ENCODE data around the gene TERB1.
A peak's percentile ranks its signal among the peaks of the same experiment; 100 is the strongest.

TERB1 gene

GRCh38 chr16:66754819-66755218, 46.6 kb downstream of the TERB1 start:
- no peak overlapping the region for H4K91ac ChIP-seq (ENCODE audit: low read depth, low read length, poor library complexity)
- H2BK15ac ChIP-seq (ENCODE audit: low read length), result no peak overlapping the region
- no peak overlapping the region for H3K4me2 ChIP-seq (ENCODE audit: insufficient read depth, low read length, poor library complexity, severe bottlenecking)
- H3K4me3 ChIP-seq (ENCODE audit: low read length in 2 of 2), result no peak overlapping the region
- H3K9me3 ChIP-seq (replicated peaks in 1 of 2; ENCODE audit: control insufficient read depth in 2 of 2, insufficient read depth in 1 of 2, low read depth in 1 of 2, low read length in 2 of 2), result no peaks in the 10 kb centered on the region
- no peak overlapping the region for H3K18ac ChIP-seq (ENCODE audit: low read length)
- H3K4me1 ChIP-seq (ENCODE audit: control insufficient read depth in 2 of 2, insufficient read depth in 1 of 2, low read depth in 1 of 2, low read length in 2 of 2), result peaks cover 4 to 8% of the 10 kb centered on the region in 2 donors
- H2AFZ ChIP-seq (ENCODE audit: low read length), result no peak overlapping the region
- no peak overlapping the region for H3K14ac ChIP-seq (ENCODE audit: low read length)
- no CpG with 5 or more reads among the region's 3 CpGs for WGBS, 2 donors (ENCODE audit: extremely low coverage in 2 of 2, insufficient read length in 2 of 2, insufficient replicate concordance in 1 of 2)
- DNase-seq (ENCODE audit: low spot score), result no peak
- no peak overlapping the region for H3K23ac ChIP-seq (ENCODE audit: low read depth, low read length, poor library complexity)
- H3K9ac ChIP-seq (ENCODE audit: low read depth, low read length, poor library complexity), result no peak overlapping the region
- H2AK5ac ChIP-seq (ENCODE audit: low read depth, low read length), result no peak overlapping the region
- no peak overlapping the region for H2BK120ac ChIP-seq (ENCODE audit: low read depth, low read length)
- peaks cover 0 to 8% of the 10 kb centered on the region in 2 donors for H3K36me3 ChIP-seq (replicated peaks in 1 of 2; ENCODE audit: control insufficient read depth in 2 of 2, insufficient read depth in 2 of 2, low read length in 2 of 2)
- H3K79me1 ChIP-seq (ENCODE audit: low read depth, low read length), result peaks cover 3% of the 10 kb centered on the region
- peaks cover 0 to 30% (median 3%) of the 10 kb centered on the region in 3 experiments for H3K27me3 ChIP-seq (ENCODE audit: control insufficient read depth in 3 of 3, insufficient read depth in 3 of 3, low read depth in 1 of 3, low read length in 3 of 3)
- H2BK5ac ChIP-seq (ENCODE audit: low read length), result no peak overlapping the region
- no peak overlapping the region for H3K4ac ChIP-seq (ENCODE audit: low read length)
- no peak overlapping the region for H2BK12ac ChIP-seq (ENCODE audit: low read length)
- no peak overlapping the region for H3K27ac ChIP-seq (replicated peaks; ENCODE audit: low read length)
- H4K8ac ChIP-seq (ENCODE audit: low read depth, low read length), result no peak overlapping the region

DNA sequence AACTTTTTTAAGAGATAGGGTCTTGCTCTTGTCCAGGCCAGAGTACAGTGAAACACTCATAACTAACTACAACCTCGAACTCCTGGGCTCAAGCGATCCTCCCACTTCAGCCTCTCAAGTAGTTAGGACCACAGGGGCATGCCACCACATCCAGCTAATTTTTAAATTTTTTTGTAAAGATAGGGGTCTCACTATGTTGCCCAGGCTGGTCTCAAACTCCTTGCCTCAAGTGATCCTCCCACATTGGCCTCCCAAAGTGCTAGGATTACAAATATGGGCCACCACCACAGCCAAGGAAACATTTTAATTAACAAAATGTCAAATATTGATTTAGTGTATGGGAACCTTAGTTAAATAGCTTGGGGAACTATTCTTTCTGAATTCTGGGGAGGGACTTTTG, 47.2 kb downstream of the TERB1 start:
- Histone ChIP-seq H3K79me1 (ENCODE audit: low read depth, low read length) (peaks cover 3% of the 10 kb centered on the region), H2BK120ac (ENCODE audit: low read depth, low read length) (no peak overlapping the region), H2AFZ (ENCODE audit: low read length) (no peak overlapping the region), H3K4me3 (ENCODE audit: low read length in 2 of 2) (no peak overlapping the region), H2AK5ac (ENCODE audit: low read depth, low read length) (no peak overlapping the region), H3K4ac (ENCODE audit: low read length) (no peak overlapping the region), H3K27ac (replicated peaks; ENCODE audit: low read length) (no peak overlapping the region), H2BK5ac (ENCODE audit: low read length) (no peak overlapping the region), H3K27me3 (ENCODE audit: control insufficient read depth in 3 of 3, insufficient read depth in 3 of 3, low read depth in 1 of 3, low read length in 3 of 3) (peaks cover 0 to 30% (median 3%) of the 10 kb centered on the region in 3 experiments), H3K9me3 (replicated peaks in 1 of 2; ENCODE audit: control insufficient read depth in 2 of 2, insufficient read depth in 1 of 2, low read depth in 1 of 2, low read length in 2 of 2) (no peaks in the 10 kb centered on the region), H3K4me2 (ENCODE audit: insufficient read depth, low read length, poor library complexity, severe bottlenecking) (no peak overlapping the region), H3K18ac (ENCODE audit: low read length) (no peak overlapping the region), H2BK15ac (ENCODE audit: low read length) (no peak overlapping the region), H4K91ac (ENCODE audit: low read depth, low read length, poor library complexity) (no peak overlapping the region), H3K4me1 (ENCODE audit: control insufficient read depth in 2 of 2, insufficient read depth in 1 of 2, low read depth in 1 of 2, low read length in 2 of 2) (peaks cover 4 to 9% of the 10 kb centered on the region in 2 donors), H3K23ac (ENCODE audit: low read depth, low read length, poor library complexity) (no peak overlapping the region), H3K14ac (ENCODE audit: low read length) (no peak overlapping the region), H2BK12ac (ENCODE audit: low read length) (no peak overlapping the region), H4K8ac (ENCODE audit: low read depth, low read length) (no peak overlapping the region), H3K9ac (ENCODE audit: low read depth, low read length, poor library complexity) (no peak overlapping the region), H3K36me3 (replicated peaks in 1 of 2; ENCODE audit: control insufficient read depth in 2 of 2, insufficient read depth in 2 of 2, low read length in 2 of 2) (peaks cover 1 to 15% of the 10 kb centered on the region in 2 donors)
- WGBS, 2 donors (ENCODE audit: extremely low coverage in 2 of 2, insufficient read length in 2 of 2, insufficient replicate concordance in 1 of 2), result no CpG with 5 or more reads among the region's 2 CpGs
- no peak for DNase-seq (ENCODE audit: low spot score)

DNA sequence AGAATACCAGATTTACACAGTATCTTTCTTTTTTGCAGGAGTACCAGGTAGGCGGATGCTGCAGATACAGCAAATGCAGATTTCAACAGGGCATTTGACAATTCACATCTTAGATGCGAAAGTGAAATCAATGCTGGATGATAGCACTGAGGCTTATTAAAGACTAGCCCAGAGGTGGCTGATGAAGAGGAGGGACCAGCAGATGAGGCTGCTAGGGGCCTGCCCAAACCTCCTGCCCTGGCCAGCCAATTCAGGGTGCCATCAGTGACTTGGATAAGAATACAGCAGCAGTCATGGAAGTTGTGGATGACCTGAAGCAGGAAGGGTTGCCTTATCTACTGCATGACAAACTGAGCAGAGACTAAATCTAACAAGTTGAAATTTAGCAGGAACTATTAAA, 48.4 kb downstream of the TERB1 start:
- no peak overlapping the region for H3K23ac ChIP-seq (ENCODE audit: low read depth, low read length, poor library complexity)
- H2BK5ac ChIP-seq (ENCODE audit: low read length), result no peak overlapping the region
- no CpG with 5 or more reads among the region's 2 CpGs for WGBS, 2 donors (ENCODE audit: extremely low coverage in 2 of 2, insufficient read length in 2 of 2, insufficient replicate concordance in 1 of 2)
- peak overlapping the region; percentile 75 for H2BK120ac ChIP-seq (ENCODE audit: low read depth, low read length)
- peaks cover 5% of the 10 kb centered on the region for H3K79me1 ChIP-seq (ENCODE audit: low read depth, low read length)
- H3K4me3 ChIP-seq (ENCODE audit: low read length in 2 of 2), result no peak overlapping the region
- no peak overlapping the region for H3K4me2 ChIP-seq (ENCODE audit: insufficient read depth, low read length, poor library complexity, severe bottlenecking)
- H3K9ac ChIP-seq (ENCODE audit: low read depth, low read length, poor library complexity), result no peak overlapping the region
- peaks cover 7 to 27% of the 10 kb centered on the region in 2 donors for H3K36me3 ChIP-seq (replicated peaks in 1 of 2; ENCODE audit: control insufficient read depth in 2 of 2, insufficient read depth in 2 of 2, low read length in 2 of 2)
- no peak overlapping the region for H2BK15ac ChIP-seq (ENCODE audit: low read length)
- no peak overlapping the region for H3K4ac ChIP-seq (ENCODE audit: low read length)
- peaks cover 4 to 9% of the 10 kb centered on the region in 2 donors for H3K4me1 ChIP-seq (ENCODE audit: control insufficient read depth in 2 of 2, insufficient read depth in 1 of 2, low read depth in 1 of 2, low read length in 2 of 2)
- H2AK5ac ChIP-seq (ENCODE audit: low read depth, low read length), result no peak overlapping the region
- peak overlapping the region; percentile 1 for H2AFZ ChIP-seq (ENCODE audit: low read length)
- no peak overlapping the region for H2BK12ac ChIP-seq (ENCODE audit: low read length)
- no peak for DNase-seq (ENCODE audit: low spot score)
- H3K27me3 ChIP-seq (ENCODE audit: control insufficient read depth in 3 of 3, insufficient read depth in 3 of 3, low read depth in 1 of 3, low read length in 3 of 3), result peaks cover 0 to 30% (median 3%) of the 10 kb centered on the region in 3 experiments
- H3K18ac ChIP-seq (ENCODE audit: low read length), result no peak overlapping the region
- no peak overlapping the region for H4K91ac ChIP-seq (ENCODE audit: low read depth, low read length, poor library complexity)
- H4K8ac ChIP-seq (ENCODE audit: low read depth, low read length), result no peak overlapping the region
- H3K9me3 ChIP-seq (replicated peaks in 1 of 2; ENCODE audit: control insufficient read depth in 2 of 2, insufficient read depth in 1 of 2, low read depth in 1 of 2, low read length in 2 of 2), result no peaks in the 10 kb centered on the region
- no peak overlapping the region for H3K27ac ChIP-seq (replicated peaks; ENCODE audit: low read length)
- no peak overlapping the region for H3K14ac ChIP-seq (ENCODE audit: low read length)

DNA sequence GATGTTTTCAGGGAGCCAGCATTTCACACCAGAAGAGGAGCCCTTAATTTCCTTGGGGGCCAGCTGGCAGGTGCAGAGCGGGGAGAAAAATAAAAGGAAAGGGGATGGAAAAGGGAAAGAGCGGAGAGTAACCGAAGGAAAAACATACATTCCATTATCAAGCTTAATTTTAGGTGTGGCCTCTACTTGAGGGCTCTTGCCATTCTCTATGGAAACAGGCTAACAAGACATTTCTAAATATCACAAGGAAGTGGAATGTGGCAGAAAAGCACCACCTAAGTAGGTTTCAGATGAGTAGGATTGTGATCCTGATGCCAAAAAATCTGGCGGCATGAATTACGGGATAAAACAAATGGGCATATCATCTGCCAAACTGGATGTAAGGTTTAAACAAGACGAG, 49.0 kb downstream of the TERB1 start:
- no peak overlapping the region for H3K9ac ChIP-seq (ENCODE audit: low read depth, low read length, poor library complexity)
- no peak overlapping the region for H2BK15ac ChIP-seq (ENCODE audit: low read length)
- no peak overlapping the region for H3K4me2 ChIP-seq (ENCODE audit: insufficient read depth, low read length, poor library complexity, severe bottlenecking)
- no peak overlapping the region for H3K4ac ChIP-seq (ENCODE audit: low read length)
- H3K27ac ChIP-seq (replicated peaks; ENCODE audit: low read length), result no peak overlapping the region
- H2AK5ac ChIP-seq (ENCODE audit: low read depth, low read length), result no peak overlapping the region
- H3K9me3 ChIP-seq (replicated peaks in 1 of 2; ENCODE audit: control insufficient read depth in 2 of 2, insufficient read depth in 1 of 2, low read depth in 1 of 2, low read length in 2 of 2), result no peaks in the 10 kb centered on the region
- no peak overlapping the region for H3K23ac ChIP-seq (ENCODE audit: low read depth, low read length, poor library complexity)
- no peak overlapping the region for H3K14ac ChIP-seq (ENCODE audit: low read length)
- no CpG with 5 or more reads among the region's 6 CpGs for WGBS, 2 donors (ENCODE audit: extremely low coverage in 2 of 2, insufficient read length in 2 of 2, insufficient replicate concordance in 1 of 2)
- H3K18ac ChIP-seq (ENCODE audit: low read length), result no peak overlapping the region
- H4K8ac ChIP-seq (ENCODE audit: low read depth, low read length), result no peak overlapping the region
- H2BK5ac ChIP-seq (ENCODE audit: low read length), result no peak overlapping the region
- peaks cover 5% of the 10 kb centered on the region for H3K79me1 ChIP-seq (ENCODE audit: low read depth, low read length)
- peaks cover 0 to 30% (median 3%) of the 10 kb centered on the region in 3 experiments for H3K27me3 ChIP-seq (ENCODE audit: control insufficient read depth in 3 of 3, insufficient read depth in 3 of 3, low read depth in 1 of 3, low read length in 3 of 3)
- no peak overlapping the region for H2BK120ac ChIP-seq (ENCODE audit: low read depth, low read length)
- H3K4me3 ChIP-seq (ENCODE audit: low read length in 2 of 2), result no peak overlapping the region
- no peak overlapping the region for H2BK12ac ChIP-seq (ENCODE audit: low read length)
- peaks cover 9 to 33% of the 10 kb centered on the region in 2 donors for H3K36me3 ChIP-seq (replicated peaks in 1 of 2; ENCODE audit: control insufficient read depth in 2 of 2, insufficient read depth in 2 of 2, low read length in 2 of 2)
- H2AFZ ChIP-seq (ENCODE audit: low read length), result peak overlapping the region; percentile 96
- no peak for DNase-seq (ENCODE audit: low spot score)
- peaks cover 4 to 9% of the 10 kb centered on the region in 2 donors for H3K4me1 ChIP-seq (ENCODE audit: control insufficient read depth in 2 of 2, insufficient read depth in 1 of 2, low read depth in 1 of 2, low read length in 2 of 2)
- no peak overlapping the region for H4K91ac ChIP-seq (ENCODE audit: low read depth, low read length, poor library complexity)
